Muscle of arm (tissue), 12 donors: Measurements from ENCODE around the gene PCDHGC5. TPM values are rescaled to one million over a fixed set of nuclear protein-coding genes. Genes with fewer than 3 reads are reported as not detected.
A peak's percentile ranks its signal among the peaks of the same experiment; 100 is the strongest.

Source experiments
- DNase-seq: peaks from one replicate; pipeline ENCODE4 v3.0.0-alpha.2; 2013
- polyA plus RNA-seq, 12 donors: library from polyadenylated mRNA; unstranded; fragments of 120-200 nt; gene quantifications; one replicate each; pipeline ENCODE4 v1.2.1, GENCODE V29; 2013; ENCODE audit not compliant: insufficient read length in 12 of 12

The PCDHGC5 gene
- polyA plus RNA-seq, 12 donors, result 0.19 to 1.3 (median 0.71) TPM; not detected in 2

DNA sequence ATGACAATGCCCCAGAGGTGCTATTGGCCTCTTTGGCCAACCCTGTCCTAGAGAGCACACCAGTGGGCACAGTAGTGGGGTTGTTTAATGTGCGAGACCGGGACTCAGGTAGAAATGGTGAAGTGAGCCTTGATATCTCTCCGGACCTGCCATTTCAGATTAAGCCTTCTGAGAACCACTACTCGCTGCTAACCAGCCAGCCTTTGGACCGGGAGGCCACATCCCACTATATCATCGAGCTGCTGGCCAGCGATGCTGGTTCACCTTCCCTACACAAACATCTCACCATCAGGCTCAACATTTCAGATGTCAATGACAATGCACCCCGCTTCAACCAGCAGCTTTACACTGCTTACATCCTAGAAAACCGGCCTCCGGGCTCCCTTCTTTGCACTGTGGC, 1.4 kb downstream of the PCDHGC5 start:
- no peak for DNase-seq

DNA sequence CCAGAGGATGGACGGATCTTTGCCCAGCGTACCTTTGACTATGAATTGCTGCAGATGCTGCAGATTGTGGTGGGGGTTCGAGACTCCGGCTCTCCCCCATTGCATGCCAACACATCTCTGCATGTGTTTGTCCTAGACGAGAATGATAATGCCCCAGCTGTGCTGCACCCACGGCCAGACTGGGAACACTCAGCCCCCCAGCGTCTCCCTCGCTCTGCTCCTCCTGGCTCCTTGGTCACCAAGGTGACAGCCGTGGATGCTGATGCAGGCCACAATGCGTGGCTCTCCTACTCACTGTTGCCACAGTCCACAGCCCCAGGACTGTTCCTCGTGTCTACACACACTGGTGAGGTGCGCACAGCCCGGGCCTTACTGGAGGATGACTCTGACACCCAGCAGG, 1.9 kb downstream of the PCDHGC5 start:
- DNase-seq, result no peak

DNA sequence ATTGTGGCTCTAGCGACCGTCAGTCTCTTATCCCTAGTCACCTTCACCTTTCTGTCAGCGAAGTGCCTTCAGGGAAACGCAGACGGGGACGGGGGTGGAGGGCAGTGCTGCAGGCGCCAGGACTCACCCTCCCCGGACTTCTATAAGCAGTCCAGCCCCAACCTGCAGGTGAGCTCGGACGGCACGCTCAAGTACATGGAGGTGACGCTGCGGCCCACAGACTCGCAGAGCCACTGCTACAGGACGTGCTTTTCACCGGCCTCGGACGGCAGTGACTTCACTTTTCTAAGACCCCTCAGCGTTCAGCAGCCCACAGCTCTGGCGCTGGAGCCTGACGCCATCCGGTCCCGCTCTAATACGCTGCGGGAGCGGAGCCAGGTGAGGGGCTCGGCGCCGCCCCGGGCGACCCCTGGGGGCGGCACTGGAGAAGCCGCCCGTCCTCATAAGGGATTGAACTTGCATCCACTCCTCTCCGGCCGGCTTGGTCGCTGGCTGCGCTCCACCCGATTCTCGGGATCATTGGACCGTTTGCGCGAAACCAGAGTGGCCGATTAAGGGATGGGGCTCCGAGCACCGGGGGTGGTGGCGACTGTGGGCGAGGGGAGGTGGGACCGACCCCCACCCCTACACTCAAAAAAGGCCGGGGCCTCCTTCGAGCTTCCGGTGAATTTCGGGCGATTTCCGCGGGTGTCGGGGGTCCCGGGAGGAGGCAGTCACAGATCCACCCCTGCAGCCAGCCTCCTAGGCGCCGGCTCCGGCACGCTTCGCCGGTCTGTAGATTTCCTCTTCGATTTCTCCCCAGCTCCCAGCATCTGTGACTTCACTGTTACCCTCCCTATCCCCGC, 2.7 kb downstream of the PCDHGC5 start:
- DNase-seq, result no peak

DNA sequence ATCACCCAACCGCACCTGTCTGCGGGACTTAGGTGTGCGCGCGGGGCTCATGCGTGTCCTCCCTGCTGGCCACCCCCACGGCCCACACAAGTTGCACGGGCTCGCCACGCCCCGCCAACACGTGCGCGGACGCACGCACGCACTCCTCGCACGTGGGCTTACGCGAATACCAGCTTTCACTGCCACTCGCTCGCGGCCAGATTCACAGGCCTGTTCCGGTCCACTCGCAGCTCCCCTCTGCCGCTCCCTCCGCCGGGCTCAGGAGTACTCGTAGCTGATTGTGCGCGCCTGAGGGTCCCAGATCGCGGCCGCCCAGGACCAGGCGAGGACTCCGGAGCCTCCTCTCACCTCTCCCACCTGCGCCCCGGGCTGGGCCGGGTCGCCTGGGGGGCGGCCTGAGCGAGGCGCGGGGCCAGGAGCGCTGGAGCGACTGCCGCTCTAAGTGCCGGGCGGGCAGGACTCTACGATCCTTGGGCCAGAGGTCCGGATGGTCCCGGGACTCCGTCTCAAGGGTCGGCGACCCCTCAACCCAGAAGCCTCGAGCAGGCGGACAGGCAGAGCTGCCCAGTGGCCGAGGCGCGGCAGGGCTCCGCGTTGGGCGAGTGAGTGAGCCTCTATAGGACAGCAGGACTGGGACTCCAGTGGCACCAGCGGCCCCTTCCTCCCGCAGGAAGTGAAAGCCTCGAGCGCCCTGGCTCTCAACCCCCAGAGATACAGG, 3.4 kb downstream of the PCDHGC5 start:
- DNase-seq, result no peak

DNA sequence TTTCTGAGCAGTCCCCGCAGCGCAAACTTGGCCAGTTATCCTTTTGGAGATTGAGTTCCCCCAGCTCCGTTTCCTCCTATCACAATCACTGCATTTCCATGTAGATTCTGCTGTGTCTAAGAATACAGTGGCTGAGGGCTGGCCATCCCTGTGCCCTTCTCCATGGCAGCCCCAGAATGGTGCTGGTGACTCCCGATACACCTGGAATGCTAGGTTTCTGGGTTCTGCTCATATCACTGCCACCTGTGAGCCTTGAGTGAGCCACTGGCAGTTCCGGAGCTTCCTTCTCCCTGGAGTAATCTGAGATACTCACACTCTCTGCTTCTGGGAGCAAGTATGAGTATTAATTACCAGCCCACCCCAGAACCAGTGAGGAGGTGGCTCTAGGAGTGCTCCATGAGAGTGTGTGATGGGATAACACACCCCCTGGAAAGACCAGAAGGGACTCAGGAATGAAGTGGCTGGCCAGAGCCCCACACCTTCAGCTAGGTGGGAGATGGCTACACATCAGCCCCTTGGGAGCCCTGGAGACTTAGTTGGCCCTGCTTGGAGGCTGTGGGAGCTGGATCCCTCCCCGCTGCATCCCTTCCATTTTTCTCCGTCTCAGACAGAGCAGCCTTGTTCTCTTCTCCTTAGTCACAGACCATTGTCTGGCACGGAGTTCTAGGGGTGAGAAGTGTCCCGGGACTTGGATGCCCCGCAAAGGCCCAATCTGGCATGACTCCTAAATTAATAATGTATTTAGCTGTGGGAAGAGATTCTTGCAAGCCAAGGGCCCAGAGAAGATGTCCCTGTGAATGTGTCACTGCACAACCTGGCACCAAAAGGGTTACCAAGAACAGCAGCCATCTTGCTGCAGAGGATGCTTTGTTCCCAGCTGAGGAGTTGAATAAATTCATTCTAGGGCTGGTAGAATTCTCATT, 4.9 kb downstream of the PCDHGC5 start:
- no peak for DNase-seq

DNA sequence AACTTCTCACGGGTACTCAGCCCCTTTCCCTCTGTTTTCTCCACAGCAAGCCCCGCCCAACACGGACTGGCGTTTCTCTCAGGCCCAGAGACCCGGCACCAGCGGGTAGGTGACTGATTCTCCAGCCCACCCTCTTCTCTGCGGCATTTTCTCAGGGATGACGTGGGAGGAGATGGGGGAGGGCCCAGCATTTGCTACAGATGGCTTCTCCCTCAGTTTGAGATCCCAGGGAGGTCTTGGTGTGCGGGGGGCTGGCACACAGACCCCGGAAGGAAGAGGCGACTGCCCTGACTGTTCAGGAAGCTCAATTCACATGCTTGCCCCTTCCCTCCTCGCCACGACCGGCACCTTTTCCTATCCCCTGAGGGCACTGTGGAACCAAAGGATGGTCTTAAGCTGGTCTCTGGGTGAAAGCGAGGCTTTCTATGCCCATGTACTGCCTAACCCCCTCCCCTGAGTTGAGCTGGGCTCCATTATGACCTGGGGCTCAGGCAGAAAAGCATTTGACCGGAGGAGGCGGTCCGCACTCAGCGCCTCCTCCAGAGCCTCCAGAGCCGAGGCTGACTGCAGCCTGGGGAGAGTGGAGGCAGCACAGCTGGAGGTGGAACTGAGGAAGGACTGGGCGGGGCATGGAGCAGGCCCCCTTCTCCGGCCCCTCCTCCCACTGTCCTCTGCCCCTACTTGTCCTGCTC, 6.0 kb downstream of the PCDHGC5 start:
- no peak for DNase-seq

DNA sequence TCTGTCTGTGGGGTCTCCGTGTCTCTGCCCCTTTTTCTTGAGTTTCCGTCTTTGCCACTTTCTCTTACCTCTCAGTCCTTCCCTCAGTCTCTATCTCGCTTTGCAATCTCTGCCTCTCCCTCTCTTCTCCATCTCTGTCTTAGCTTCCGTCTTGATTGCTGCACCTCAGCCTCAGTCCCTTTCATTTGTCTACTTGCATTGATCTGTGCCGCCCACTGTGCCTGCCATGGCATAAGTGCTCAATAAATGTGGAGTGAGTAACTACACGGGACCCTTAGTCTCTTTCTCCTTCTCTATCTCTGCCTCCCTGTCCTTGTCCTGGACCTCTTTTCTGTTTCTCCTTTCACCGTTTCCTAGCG, 6.6 kb downstream of the PCDHGC5 start:
- no peak for DNase-seq

DNA sequence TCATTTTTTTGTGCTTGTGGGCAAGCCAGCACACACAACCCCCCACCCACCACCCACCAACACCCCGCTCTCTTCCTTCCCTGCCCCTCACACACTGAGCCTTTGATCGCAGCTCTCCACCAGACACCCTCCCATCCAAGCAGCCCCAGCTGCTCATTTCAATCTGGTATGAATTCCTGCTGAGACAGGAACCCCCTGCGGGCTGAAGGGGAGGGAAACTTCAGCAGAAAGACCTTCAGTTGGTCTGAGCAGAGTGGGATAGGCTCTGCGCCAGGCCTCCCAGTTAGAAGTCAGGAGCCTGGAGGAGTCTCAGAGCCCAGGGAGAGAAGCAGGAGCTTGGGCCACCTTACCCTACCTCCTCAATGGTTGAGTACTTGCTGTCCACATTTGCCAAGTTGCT, 7.2 kb downstream of the PCDHGC5 start:
- DNase-seq, result no peak

DNA sequence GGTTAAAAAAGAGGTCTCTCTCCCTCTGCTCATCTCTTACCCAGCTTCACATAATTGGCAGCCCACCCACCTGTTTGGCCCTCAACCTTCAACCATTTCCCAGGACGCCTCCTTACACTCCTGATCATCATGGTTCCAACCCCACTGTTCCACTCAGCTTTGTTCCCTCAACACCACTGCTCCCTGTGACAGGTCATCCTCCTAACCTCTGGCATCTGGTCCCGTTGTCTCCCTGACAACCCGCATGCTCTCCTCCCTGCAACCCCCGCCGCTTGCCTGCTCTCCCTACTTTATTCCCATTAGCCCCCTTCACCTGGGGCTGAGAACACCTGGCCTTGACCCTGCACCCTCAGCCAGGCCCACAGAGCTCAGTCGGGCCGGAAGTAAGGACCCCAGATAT, 12.9 kb downstream of the PCDHGC5 start:
- DNase-seq, result no peak

DNA sequence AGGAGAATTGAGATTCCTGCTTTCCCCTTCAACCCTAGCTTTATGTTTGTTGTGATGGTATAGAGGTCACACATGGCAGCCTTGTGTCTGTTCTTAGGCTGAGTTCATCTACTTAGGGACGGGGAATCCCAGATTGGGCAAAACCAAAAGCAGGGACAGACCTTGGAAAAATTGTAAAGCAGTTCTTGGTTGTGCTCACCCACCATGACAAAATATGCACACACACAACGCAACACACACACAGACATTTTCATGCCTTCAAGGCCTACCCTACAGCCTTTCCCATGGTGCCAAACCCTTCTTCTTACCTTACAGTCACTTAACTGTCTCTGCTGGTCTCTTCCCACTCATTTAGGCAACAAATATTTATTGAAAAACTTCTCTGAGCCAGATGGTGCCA, 14.8 kb downstream of the PCDHGC5 start:
- no peak for DNase-seq

DNA sequence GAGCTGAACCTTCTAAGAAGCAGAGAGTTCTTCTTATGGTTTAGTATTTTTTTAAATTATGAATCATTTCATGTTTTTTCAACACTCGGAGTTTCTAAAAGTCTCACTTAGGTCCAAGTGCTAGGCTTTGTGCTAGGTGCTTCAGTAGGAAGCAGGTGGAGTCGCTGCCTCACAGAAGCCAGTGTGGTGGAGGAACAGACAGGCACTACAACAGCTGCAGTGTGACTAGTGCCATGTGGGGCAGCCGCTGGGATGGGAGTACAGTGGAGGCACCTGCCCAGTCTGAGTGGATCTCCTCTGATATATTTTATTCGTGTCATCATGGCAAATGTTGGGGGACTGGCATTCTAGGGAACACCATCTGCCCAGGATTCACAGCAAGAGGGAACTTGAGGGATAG, 15.3 kb downstream of the PCDHGC5 start:
- DNase-seq, result no peak

DNA sequence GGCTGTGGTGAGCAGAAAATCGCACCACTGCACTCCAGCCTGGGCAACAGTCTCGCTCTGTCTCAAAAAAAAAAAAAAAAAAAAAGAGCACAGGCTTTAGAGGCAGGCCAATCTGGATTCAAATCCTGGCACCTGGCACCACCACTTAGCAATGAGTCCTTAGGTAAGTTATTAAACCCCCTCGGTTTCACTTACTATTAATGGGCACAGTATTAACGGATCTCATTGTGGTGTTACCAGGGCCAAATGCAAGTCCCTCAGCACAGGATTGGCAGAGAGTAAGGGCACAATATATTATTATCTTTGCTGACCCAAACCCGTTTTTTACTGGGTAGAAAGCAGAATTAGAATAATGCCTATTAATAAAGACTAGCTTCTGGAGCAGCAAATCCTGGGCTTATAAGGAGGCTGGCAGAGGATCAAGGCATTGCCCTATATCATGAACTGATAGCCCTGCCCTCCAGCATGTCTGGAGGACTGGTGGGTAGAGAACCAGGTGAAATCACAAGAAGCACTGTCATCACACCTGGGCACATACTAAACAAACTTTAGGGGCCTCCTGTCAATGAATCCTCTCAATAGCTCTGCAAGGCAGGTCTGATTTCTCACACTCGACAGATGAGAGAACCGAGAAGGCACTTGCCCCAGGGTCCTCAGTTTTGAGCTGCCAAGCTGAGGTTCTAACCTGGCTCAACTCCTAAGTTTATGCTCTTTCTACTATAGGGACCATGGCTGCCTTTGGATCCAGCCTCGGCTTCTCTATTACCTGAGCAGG, 17.7 kb downstream of the PCDHGC5 start:
- DNase-seq, result no peak

DNA sequence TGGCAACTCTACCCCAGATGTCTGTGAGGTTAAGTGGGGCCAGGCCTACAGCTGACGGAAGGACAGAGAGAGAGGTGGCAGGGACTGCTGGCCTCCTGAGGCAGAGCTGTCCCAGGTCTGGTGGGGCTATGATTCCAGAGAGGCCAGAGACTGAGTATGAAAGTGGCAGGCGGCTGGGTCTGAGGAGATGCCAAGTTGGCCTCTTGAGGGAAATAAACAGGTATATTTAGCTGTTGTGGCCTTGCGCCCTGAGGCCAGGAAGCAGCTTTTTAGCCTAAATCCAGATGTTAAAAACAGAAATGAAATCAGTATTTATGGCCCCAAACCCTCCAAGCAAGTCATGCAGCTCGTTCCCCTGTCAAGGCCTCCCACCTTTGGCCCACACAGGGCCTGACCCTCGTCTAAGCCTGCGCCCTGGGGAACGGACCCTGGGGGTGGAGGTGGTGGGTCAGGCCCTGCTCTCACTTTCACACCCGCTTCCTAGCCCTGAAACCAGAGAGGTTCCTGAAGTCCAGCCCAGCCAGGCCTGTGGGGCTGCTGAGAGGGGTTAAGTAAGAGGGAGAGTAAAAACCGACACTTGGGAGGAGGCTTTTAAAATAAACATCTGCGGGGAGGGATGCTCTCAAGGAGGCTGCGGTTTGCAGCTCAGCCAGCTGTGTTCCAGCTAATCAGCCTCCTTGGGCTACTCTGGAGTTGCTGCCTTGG, 18.7 kb downstream of the PCDHGC5 start:
- peak; percentile 79 for DNase-seq

DNA sequence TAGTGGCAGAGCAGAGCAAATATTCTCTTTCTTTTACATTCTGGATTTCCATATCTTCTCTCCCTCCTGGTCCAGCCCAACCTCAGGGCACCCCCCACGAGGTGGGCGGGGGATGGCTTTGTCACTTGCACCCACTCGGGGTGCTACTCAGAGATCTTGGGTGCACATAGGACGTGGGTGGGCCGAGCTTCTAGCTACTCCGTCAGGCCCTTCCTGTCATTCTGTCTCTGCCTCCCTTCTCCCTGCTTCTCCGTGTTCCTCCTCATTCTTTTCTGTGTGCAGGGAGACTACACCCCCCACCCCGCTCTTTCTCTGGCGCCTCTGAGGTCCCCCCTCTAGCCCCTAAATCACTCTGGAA, 19.5 kb downstream of the PCDHGC5 start:
- no peak for DNase-seq

DNA sequence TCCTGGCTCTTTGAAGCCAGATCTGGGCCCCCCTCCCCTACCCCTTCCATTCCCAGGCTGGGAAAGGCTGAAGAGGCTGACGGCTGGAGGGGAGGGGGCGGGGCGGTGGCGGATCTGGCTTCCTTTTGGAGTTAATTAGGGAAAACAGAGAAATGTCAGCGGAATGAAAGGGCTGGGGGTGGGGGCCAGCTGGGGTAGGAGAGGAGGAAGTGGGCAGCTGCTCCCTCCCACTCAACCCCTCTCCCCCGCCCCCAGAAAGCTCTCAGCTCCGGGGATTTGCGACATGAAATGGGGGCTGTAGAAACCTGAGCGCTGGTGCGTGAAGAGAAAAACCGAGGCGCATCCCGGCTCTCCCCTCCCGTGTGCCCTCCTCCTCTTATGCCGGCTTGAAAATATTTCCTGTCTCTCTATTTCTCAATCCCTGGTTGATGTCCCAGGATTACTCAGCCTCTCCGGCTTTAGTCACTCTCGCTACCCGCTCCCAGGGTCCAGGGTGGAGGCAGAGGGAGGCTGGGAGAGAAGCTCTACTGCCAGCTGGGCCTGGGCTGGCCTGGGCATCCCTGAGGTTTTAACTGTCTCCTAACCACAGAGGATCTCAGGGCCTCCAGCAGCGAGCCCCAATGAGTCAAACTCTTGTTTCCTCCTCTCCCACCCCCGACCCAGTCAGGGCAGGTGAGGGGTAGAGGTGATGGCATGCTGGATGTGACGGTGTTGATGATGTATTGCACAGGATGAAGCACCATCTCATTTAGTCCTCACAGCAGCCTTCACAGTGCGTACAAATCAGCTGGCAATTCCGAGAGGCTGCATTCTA, 20.1 kb downstream of the PCDHGC5 start:
- peak; percentile 68 for DNase-seq

DNA sequence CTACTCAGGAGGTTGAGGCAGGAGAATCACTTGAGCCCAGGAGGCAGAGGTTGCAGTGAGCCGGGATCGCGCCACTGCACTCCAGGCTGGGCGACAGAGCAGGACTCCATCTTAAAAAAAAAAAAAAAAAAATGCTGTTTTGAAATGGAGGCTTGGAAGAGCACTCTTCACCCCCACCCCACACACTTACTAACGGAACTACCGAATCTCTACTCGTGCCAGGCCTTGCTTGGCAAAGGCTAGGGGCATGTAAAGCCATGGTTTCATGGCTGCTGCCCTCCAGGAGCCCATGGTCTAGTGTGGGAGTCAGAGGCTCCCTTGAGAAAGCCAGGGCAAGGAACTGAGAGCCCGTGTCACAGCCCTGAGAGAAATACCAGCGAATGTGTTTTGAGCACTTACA, 21.3 kb downstream of the PCDHGC5 start:
- DNase-seq, result no peak

DNA sequence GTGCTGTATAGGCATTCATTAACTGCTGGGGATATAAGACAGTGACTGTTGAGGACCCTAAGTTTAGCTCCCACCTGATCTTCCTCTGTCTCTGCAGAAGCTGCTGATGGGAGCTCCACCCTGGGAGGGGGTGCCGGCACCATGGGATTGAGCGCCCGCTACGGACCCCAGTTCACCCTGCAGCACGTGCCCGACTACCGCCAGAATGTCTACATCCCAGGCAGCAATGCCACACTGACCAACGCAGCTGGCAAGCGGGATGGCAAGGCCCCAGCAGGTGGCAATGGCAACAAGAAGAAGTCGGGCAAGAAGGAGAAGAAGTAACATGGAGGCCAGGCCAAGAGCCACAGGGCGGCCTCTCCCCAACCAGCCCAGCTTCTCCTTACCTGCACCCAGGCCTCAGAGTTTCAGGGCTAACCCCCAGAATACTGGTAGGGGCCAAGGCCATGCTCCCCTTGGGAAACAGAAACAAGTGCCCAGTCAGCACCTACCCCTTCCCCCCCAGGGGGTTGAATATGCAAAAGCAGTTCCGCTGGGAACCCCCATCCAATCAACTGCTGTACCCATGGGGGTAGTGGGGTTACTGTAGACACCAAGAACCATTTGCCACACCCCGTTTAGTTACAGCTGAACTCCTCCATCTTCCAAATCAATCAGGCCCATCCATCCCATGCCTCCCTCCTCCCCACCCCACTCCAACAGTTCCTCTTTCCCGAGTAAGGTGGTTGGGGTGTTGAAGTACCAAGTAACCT, 22.1 kb downstream of the PCDHGC5 start:
- DNase-seq, result no peak

DNA sequence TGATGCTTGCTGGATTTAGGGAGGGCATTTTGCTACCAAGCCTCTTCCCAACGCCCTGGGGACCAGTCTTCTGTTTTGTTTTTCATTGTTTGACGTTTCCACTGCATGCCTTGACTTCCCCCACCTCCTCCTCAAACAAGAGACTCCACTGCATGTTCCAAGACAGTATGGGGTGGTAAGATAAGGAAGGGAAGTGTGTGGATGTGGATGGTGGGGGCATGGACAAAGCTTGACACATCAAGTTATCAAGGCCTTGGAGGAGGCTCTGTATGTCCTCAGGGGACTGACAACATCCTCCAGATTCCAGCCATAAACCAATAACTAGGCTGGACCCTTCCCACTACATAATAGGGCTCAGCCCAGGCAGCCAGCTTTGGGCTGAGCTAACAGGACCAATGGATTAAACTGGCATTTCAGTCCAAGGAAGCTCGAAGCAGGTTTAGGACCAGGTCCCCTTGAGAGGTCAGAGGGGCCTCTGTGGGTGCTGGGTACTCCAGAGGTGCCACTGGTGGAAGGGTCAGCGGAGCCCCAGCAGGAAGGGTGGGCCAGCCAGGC, 23.0 kb downstream of the PCDHGC5 start:
- DNase-seq, result no peak
